Gastrocnemius medialis (tissue), 4 donors: Measurements from ENCODE around the gene UAP1L1. TPM values are rescaled to one million over a fixed set of nuclear protein-coding genes. Genes with fewer than 3 reads are reported as not detected.

Source experiments
- ATAC-seq, 2 donors: fragments of 150-250 bp; one replicate each; pipeline ENCODE4 v1.9.1; 2016
- DNase-seq, 2 donors: peaks; one replicate each; pipeline ENCODE4 v3.0.0-alpha.2; 2019
- H3K27ac ChIP-seq, 4 donors: fragments of 200-600 bp; sonication (generic); 1 replicate in 1 of 4; 2 replicates in 3 of 4; pipeline ENCODE4 v1.5.1; 2016 to 2018; ENCODE audit warnings: mild to moderate bottlenecking in 2 of 4, moderate library complexity in 1 of 4
- H3K27me3 ChIP-seq, 3 donors: fragments of 200-600 bp; sonication (generic) in 2 of 3; 1 replicate in 1 of 3; 2 replicates in 2 of 3; pipeline versions ENCODE4 v1.5.1 to v1.6.0; 2016 to 2019; ENCODE audit warnings: mild to moderate bottlenecking in 1 of 3, moderate library complexity in 1 of 3
- H3K36me3 ChIP-seq, 2 donors: fragments of 200-600 bp; sonication (generic) in 1 of 2; one replicate each; pipeline ENCODE4 v1.5.1; 2017 to 2018
- H3K4me1 ChIP-seq, 2 donors: fragments of 200-600 bp; sonication (generic) in 1 of 2; one replicate each; pipeline ENCODE4 v1.5.1; 2016 to 2017; ENCODE audit warnings: mild to moderate bottlenecking in 2 of 2
- H3K4me3 ChIP-seq, 4 donors: fragments of 200-600 bp; sonication (generic) in 3 of 4; 1 replicate in 1 of 4; 2 replicates in 3 of 4; pipeline ENCODE4 v1.5.1; 2016 to 2019; ENCODE audit warnings: mild to moderate bottlenecking in 2 of 4
- H3K9me3 ChIP-seq, 3 donors: fragments of 200-600 bp; sonication (generic) in 2 of 3; 1 replicate in 1 of 3; 2 replicates in 2 of 3; pipeline ENCODE4 v1.5.1; 2016 to 2019
- CTCF ChIP-seq, 5 experiments: fragments of 450-650 bp in 3 of 5; fragments of 200-600 bp in 2 of 5; sonication (generic) in 2 of 5; IDR thresholded peaks in 4 of 5; conservative IDR thresholded peaks in 1 of 5; 1 replicate in 4 of 5; 2 replicates in 1 of 5; pipeline ENCODE4 v1.5.1; 2016 to 2019; ENCODE audit warnings: antibody characterized with exemption in 5 of 5, mild to moderate bottlenecking in 3 of 5, moderate library complexity in 3 of 5
- POLR2A ChIP-seq, 2 donors: fragments of 450-650 bp; IDR thresholded peaks; one replicate each; pipeline ENCODE4 v1.6.1; 2017; ENCODE audit warnings: antibody characterized with exemption in 2 of 2, mild to moderate bottlenecking in 2 of 2, moderate library complexity in 2 of 2
- in situ Hi-C, 4 donors: fragments of 200-750 bp; cut with MboI; loops; one replicate each; pipeline versions ENCODE4 v1.15.0 to v1.8.0; 2017; ENCODE audit warnings: low sequenced_read_pairs in 4 of 4
- intact Hi-C: fragments of 100-400 bp; cut with DNase I; formaldehyde crosslinking; loops from one replicate; pipeline ENCODE4 v1.15.1; 2023; ENCODE audit warnings: low total_unique reads
- total RNA-seq, 4 donors: library from RNA; depleted of rRNA; stranded (reverse); fragments of >200 nt; gene quantifications; one replicate each; pipeline versions ENCODE4 v1.1.0 to v1.2.3, GENCODE V29; 2016

UAP1L1 gene
- total RNA-seq, 4 donors from 2014 or later = 0.49 to 2.5 (median 1.5) TPM

- ATAC-seq = no peak
- intact Hi-C loops = no loop called here
- H3K27ac ChIP-seq = no peak overlapping the region
- peaks cover 15 to 24% (median 18%) of the 10 kb centered on the region in 3 donors for H3K27me3 ChIP-seq
- no peaks in the 10 kb centered on the region for H3K36me3 ChIP-seq
- H3K4me3 ChIP-seq = peak overlapping the region; percentile 62 to 88 (median 78)
- no peak for DNase-seq
- in situ Hi-C loops = loop anchor here in 2 of 4 donors (10.0 kb wide), 2 partner anchors 86 to 96 kb away; partner anchors contain the start of genes CYSRT1 (in 1 of the 2), RNF208 (in 1 of the 2) and RNF224 (in 1 of the 2)
- no peaks in the 10 kb centered on the region for H3K9me3 ChIP-seq
- no peak for TF ChIP-seq POLR2A (IDR thresholded peaks at IDR 0.05)
- TF ChIP-seq CTCF (IDR thresholded peaks at IDR 0.05 in 4 of 5, conservative IDR thresholded peaks at IDR 0.05 in 1 of 5) = no peak
- H3K4me1 ChIP-seq = peaks cover 12 to 17% of the 10 kb centered on the region in 2 donors
Observed at GRCh38 chr9:137128158-137128861, 51.0 kb downstream of the UAP1L1 start.

GRCh38 chr9:137128862-137129455 is 51.6 kb downstream of the UAP1L1 start:
- H3K9me3 ChIP-seq = no peaks in the 10 kb centered on the region
- intact Hi-C loops (no loop called here), in situ Hi-C loops (loop anchor here in 2 of 4 donors (10.0 kb wide), 2 partner anchors 86 to 96 kb away; partner anchors contain the start of genes CYSRT1 (in 1 of the 2), RNF208 (in 1 of the 2) and RNF224 (in 1 of the 2))
- H3K27me3 ChIP-seq = peaks cover 16 to 24% (median 24%) of the 10 kb centered on the region in 3 donors
- TF ChIP-seq POLR2A (IDR thresholded peaks at IDR 0.05) = no peak
- TF ChIP-seq CTCF (IDR thresholded peaks at IDR 0.05 in 4 of 5, conservative IDR thresholded peaks at IDR 0.05 in 1 of 5) = no peak
- peaks cover 12 to 17% of the 10 kb centered on the region in 2 donors for H3K4me1 ChIP-seq
- peak in 1 of 2 donors; percentile 34 for ATAC-seq
- no peak for DNase-seq
- H3K27ac ChIP-seq = peak overlapping the region in 3 of 4 donors; percentile 49 to 54 (median 54)
- no peaks in the 10 kb centered on the region for H3K36me3 ChIP-seq
- H3K4me3 ChIP-seq = peak overlapping the region; percentile 62 to 88 (median 78)

GRCh38 chr9:137129456-137130175 is 52.3 kb downstream of the UAP1L1 start:
- H3K9me3 ChIP-seq = no peaks in the 10 kb centered on the region
- DNase-seq (peak; percentile 63 to 72), ATAC-seq (peak; percentile 93 to 96)
- H3K36me3 ChIP-seq = no peaks in the 10 kb centered on the region
- TF ChIP-seq CTCF (IDR thresholded peaks at IDR 0.05 in 4 of 5, conservative IDR thresholded peaks at IDR 0.05 in 1 of 5) (no peak), POLR2A (IDR thresholded peaks at IDR 0.05) (no peak)
- H3K27ac ChIP-seq = peak overlapping the region in 3 of 4 donors; percentile 49 to 54 (median 54)
- peak overlapping the region; percentile 62 to 88 (median 78) for H3K4me3 ChIP-seq
- in situ Hi-C loops = loop anchor here in 2 of 4 donors (10.0 kb wide), 2 partner anchors 85 to 95 kb away; partner anchors contain the start of genes CYSRT1 (in 1 of the 2), RNF208 (in 1 of the 2) and RNF224 (in 1 of the 2)
- H3K4me1 ChIP-seq = peaks cover 12 to 17% of the 10 kb centered on the region in 2 donors
- intact Hi-C loops = no loop called here
- H3K27me3 ChIP-seq = peaks cover 22 to 30% (median 28%) of the 10 kb centered on the region in 3 donors

- Histone ChIP-seq H3K9me3 (no peaks in the 10 kb centered on the region), H3K36me3 (no peaks in the 10 kb centered on the region), H3K4me1 (peaks cover 12 to 17% of the 10 kb centered on the region in 2 donors), H3K4me3 (peak overlapping the region; percentile 62 to 88 (median 78)), H3K27ac (no peak overlapping the region), H3K27me3 (peaks cover 28 to 32% (median 30%) of the 10 kb centered on the region in 3 donors)
- ATAC-seq (no peak), DNase-seq (no peak)
- no peak for TF ChIP-seq CTCF (IDR thresholded peaks at IDR 0.05 in 4 of 5, conservative IDR thresholded peaks at IDR 0.05 in 1 of 5)
- TF ChIP-seq POLR2A (IDR thresholded peaks at IDR 0.05) = no peak
- in situ Hi-C loops = no loop called here
- intact Hi-C loops = no loop called here
Observed at GRCh38 chr9:137130176-137130755, 52.9 kb downstream of the UAP1L1 start.
